Measurements from ENCODE around the gene HAPLN3.

The HAPLN3 gene

DNA sequence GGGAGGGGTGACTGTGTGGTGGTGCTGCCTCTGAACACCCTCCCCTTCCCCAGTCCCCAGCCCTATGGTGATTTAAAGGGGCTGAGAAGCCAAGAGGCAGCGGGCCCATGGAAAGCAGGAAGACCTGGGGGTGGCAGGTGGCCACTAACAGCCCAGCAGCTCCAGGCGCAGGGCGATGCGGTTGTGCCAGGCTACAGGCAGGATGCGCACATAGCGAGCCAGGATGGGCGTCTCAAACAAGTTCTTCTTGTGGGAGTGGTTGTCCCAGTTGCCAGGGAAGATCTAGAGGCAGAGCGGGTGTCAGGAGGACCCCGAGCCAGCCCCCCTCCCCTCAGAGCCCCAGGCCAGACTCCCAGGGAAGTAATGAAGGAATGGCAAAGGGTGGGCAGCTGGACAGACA, 3.9 kb upstream of the HAPLN3 start:
- Histone ChIP-seq H3K9me3 (ENCODE audit: control insufficient read depth, low read length) (no peaks in the 10 kb centered on the region), H3K4me1 (ENCODE audit: control insufficient read depth, insufficient read depth, low read length) (peaks cover 25% of the 10 kb centered on the region), H3K27me3 (ENCODE audit: control insufficient read depth, insufficient read depth, low read length) (peaks cover 18% of the 10 kb centered on the region), H3K9ac (ENCODE audit: low read length) (no peak overlapping the region), H3K36me3 (ENCODE audit: control insufficient read depth, insufficient read depth, low read length) (no peaks in the 10 kb centered on the region), H3K4me3 (ENCODE audit: low read length) (no peak overlapping the region)

- Histone ChIP-seq H3K27me3 (ENCODE audit: control insufficient read depth, insufficient read depth, low read length) (peaks cover 23% of the 10 kb centered on the region), H3K36me3 (ENCODE audit: control insufficient read depth, insufficient read depth, low read length) (no peaks in the 10 kb centered on the region), H3K9ac (ENCODE audit: low read length) (no peak overlapping the region), H3K4me1 (ENCODE audit: control insufficient read depth, insufficient read depth, low read length) (peaks cover 27% of the 10 kb centered on the region), H3K4me3 (ENCODE audit: low read length) (no peak overlapping the region), H3K9me3 (ENCODE audit: control insufficient read depth, low read length) (no peaks in the 10 kb centered on the region)
These were observed 3.4 kb upstream of the HAPLN3 start for GRCh38 chr15:88898736-88899135.

DNA sequence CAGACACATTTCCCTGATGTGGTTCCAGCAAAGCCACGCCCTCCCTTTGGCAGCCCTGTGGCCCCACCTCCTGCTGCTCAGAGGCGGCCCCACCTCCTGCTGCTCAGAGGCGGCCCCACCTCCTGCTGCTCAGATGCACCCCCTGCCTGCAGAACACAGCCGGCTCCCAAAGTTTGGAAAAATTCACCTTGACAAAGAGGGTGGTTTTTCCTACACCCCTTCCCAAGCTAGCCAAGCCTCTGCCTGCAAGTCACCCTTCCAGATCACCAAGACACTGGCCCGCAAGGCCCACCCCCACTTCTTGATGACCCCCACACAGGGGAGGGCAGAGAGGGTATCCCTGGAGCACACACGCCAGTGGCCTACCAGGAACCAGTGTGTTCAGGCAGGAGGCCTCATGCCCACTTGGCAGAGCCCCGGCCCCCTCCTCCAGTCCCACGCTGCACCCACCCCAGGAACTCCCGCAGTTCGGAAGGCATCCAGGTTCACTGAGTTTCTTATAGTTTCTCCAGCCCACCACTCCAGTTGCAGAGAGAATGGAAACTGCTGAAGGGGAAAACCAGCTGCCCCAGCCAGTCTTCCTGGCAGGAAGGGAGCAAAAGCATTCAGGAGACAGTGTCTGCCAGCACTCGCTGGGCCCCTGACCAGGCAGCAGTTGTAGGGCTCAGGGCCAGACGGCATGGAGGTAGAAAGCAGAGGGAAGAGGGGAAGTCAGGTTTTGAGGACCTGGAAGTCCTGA, 2.3 kb upstream of the HAPLN3 start:
- H3K9me3 ChIP-seq (ENCODE audit: control insufficient read depth, low read length) = no peaks in the 10 kb centered on the region
- H3K27me3 ChIP-seq (ENCODE audit: control insufficient read depth, insufficient read depth, low read length) = peaks cover 23% of the 10 kb centered on the region
- no peak overlapping the region for H3K9ac ChIP-seq (ENCODE audit: low read length)
- no peak overlapping the region for H3K4me3 ChIP-seq (ENCODE audit: low read length)
- H3K4me1 ChIP-seq (ENCODE audit: control insufficient read depth, insufficient read depth, low read length) = peaks cover 27% of the 10 kb centered on the region
- no peaks in the 10 kb centered on the region for H3K36me3 ChIP-seq (ENCODE audit: control insufficient read depth, insufficient read depth, low read length)

GRCh38 chr15:88897142-88897455, 1.8 kb upstream of the HAPLN3 start:
- no peak overlapping the region for H3K4me3 ChIP-seq (ENCODE audit: low read length)
- H3K4me1 ChIP-seq (ENCODE audit: control insufficient read depth, insufficient read depth, low read length) = peaks cover 27% of the 10 kb centered on the region
- H3K27me3 ChIP-seq (ENCODE audit: control insufficient read depth, insufficient read depth, low read length) = peaks cover 23% of the 10 kb centered on the region
- peak overlapping the region; percentile 30 for H3K9ac ChIP-seq (ENCODE audit: low read length)
- no peaks in the 10 kb centered on the region for H3K9me3 ChIP-seq (ENCODE audit: control insufficient read depth, low read length)
- H3K36me3 ChIP-seq (ENCODE audit: control insufficient read depth, insufficient read depth, low read length) = no peaks in the 10 kb centered on the region

DNA sequence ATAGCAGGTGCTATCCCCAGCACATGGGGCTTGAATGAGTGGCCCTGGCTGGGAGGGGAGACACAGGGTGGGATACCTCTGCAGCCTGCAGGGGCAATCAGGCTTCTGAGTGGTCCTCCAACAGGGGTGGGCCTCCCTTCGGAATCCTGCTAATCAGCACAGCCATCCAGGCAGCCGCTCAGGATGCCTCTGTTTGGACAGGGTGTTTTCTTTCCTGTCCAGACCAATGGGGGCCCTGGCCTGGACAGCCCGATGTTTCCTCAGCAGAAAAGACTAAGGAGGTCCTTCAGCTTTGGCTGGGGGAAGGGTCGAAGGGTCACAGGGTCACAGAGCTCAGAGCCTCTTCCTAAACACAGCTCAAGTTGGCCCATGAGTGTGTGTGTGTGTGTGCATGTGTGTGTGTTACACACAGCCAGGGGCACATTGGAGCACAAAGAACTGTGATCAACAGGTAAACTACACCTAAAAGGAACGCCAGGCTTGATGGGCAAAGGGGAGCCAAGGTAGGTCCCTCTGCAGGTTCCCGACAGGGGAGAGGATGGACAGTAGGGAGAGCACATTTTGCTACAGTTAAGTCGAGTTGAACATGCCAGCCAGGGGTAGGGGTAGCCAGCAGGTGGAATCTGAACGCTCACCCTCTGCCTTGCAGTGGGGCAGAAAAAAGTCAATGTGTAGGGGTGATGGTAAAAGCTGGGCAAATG, 1.1 kb upstream of the HAPLN3 start:
- no peaks in the 10 kb centered on the region for H3K36me3 ChIP-seq (ENCODE audit: control insufficient read depth, insufficient read depth, low read length)
- no peak overlapping the region for H3K4me3 ChIP-seq (ENCODE audit: low read length)
- no peaks in the 10 kb centered on the region for H3K9me3 ChIP-seq (ENCODE audit: control insufficient read depth, low read length)
- H3K27me3 ChIP-seq (ENCODE audit: control insufficient read depth, insufficient read depth, low read length) = peaks cover 23% of the 10 kb centered on the region
- H3K9ac ChIP-seq (ENCODE audit: low read length) = peak overlapping the region; percentile 30
- H3K4me1 ChIP-seq (ENCODE audit: control insufficient read depth, insufficient read depth, low read length) = peaks cover 27% of the 10 kb centered on the region

GRCh38 chr15:88894348-88894818, 961 bp downstream of the HAPLN3 start:
- no peaks in the 10 kb centered on the region for H3K9me3 ChIP-seq (ENCODE audit: control insufficient read depth, low read length)
- H3K9ac ChIP-seq (ENCODE audit: low read length) = no peak overlapping the region
- no peak overlapping the region for H3K4me3 ChIP-seq (ENCODE audit: low read length)

DNA sequence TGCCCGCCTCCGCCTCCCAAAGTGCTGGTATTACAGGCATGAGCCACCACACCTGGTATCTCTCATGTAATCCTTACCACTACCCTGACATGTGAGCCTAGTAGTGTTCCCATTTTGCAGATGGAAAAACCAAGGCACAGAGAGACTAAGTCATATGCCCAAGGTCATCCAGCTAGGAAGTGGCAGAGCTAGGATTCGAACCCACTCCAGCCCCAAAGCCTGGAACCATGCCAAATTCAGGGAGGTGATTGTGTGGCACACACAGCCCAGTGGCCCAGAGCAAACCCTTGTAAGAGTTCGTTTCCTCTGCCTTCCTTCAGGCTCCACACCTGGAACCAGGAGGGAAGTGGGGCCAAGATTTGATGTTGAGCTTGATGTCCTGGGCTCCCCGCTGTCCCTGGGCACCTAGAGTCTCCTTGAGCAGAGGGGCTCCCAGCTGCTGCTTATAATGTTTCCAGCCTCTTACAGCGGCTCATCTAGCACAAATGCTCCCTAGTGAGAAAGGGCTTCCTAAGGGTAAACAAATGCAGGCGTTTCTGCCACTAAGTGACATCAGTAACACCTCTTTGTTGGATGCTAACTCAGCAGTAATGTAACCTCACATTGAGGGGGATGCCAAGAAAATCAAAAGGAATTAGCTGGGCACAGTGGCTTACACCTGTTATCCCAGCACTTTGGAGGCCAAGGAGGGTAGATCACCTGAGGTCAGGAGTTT, 3.6 kb downstream of the HAPLN3 start:
- no peak overlapping the region for H3K9ac ChIP-seq (ENCODE audit: low read length)
- no peaks in the 10 kb centered on the region for H3K36me3 ChIP-seq (ENCODE audit: control insufficient read depth, insufficient read depth, low read length)
- peaks cover 17% of the 10 kb centered on the region for H3K4me1 ChIP-seq (ENCODE audit: control insufficient read depth, insufficient read depth, low read length)
- H3K9me3 ChIP-seq (ENCODE audit: control insufficient read depth, low read length) = no peaks in the 10 kb centered on the region
- no peak overlapping the region for H3K4me3 ChIP-seq (ENCODE audit: low read length)
- peaks cover 23% of the 10 kb centered on the region for H3K27me3 ChIP-seq (ENCODE audit: control insufficient read depth, insufficient read depth, low read length)

More at GRCh38 chr15:88894348-88894818, 961 bp downstream of the HAPLN3 start:
- Histone ChIP-seq H3K27me3 (ENCODE audit: control insufficient read depth, insufficient read depth, low read length) (peaks cover 23% of the 10 kb centered on the region), H3K4me1 (ENCODE audit: control insufficient read depth, insufficient read depth, low read length) (peaks cover 27% of the 10 kb centered on the region), H3K36me3 (ENCODE audit: control insufficient read depth, insufficient read depth, low read length) (no peaks in the 10 kb centered on the region)

DNA sequence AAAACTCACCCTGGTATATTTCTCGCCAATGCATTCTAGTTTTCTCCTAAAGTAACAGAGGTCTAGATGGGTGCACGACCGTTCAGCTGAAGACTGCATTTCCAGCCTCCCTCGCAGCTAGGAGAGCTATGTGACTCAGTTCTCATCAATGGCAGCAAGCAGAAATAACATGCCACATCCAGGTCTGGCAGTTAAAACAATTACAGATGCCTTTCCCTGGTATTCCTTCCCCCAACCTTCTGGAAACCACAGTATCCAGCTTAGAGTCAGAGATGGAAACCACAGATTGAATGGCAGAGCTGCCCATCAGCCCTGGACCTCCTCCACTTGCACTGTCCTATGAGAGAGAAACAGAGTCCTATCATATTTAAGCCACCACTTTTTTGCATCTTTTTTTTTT, 4.8 kb downstream of the HAPLN3 start:
- Histone ChIP-seq H3K4me1 (ENCODE audit: control insufficient read depth, insufficient read depth, low read length) (peaks cover 15% of the 10 kb centered on the region), H3K4me3 (ENCODE audit: low read length) (no peak overlapping the region), H3K9ac (ENCODE audit: low read length) (no peak overlapping the region), H3K36me3 (ENCODE audit: control insufficient read depth, insufficient read depth, low read length) (no peaks in the 10 kb centered on the region), H3K27me3 (ENCODE audit: control insufficient read depth, insufficient read depth, low read length) (peaks cover 17% of the 10 kb centered on the region), H3K9me3 (ENCODE audit: control insufficient read depth, low read length) (no peaks in the 10 kb centered on the region)

DNA sequence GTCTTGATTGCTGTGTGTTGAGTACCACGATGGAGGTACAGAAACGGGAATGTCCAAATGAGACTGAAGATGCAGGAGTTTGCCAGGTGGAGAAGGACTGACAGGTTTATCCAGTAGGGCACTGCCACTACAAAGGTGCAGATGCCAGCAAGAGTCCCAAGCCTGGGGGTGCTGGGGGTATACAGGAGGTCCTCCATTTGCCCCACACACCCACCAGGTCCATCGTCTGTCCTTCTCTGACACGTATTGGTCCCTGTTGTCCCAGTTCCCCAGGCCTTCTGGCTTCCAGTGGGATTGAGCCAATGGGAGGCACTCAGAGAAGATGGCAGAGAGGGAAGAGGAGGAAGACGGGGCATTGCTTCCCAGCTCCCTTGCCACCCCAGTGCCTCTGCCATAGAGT, 6.6 kb downstream of the HAPLN3 start:
- Histone ChIP-seq H3K9me3 (ENCODE audit: control insufficient read depth, low read length) (no peaks in the 10 kb centered on the region), H3K27me3 (ENCODE audit: control insufficient read depth, insufficient read depth, low read length) (no peaks in the 10 kb centered on the region), H3K9ac (ENCODE audit: low read length) (no peak overlapping the region), H3K36me3 (ENCODE audit: control insufficient read depth, insufficient read depth, low read length) (no peaks in the 10 kb centered on the region), H3K4me1 (ENCODE audit: control insufficient read depth, insufficient read depth, low read length) (no peaks in the 10 kb centered on the region), H3K4me3 (ENCODE audit: low read length) (no peak overlapping the region)

DNA sequence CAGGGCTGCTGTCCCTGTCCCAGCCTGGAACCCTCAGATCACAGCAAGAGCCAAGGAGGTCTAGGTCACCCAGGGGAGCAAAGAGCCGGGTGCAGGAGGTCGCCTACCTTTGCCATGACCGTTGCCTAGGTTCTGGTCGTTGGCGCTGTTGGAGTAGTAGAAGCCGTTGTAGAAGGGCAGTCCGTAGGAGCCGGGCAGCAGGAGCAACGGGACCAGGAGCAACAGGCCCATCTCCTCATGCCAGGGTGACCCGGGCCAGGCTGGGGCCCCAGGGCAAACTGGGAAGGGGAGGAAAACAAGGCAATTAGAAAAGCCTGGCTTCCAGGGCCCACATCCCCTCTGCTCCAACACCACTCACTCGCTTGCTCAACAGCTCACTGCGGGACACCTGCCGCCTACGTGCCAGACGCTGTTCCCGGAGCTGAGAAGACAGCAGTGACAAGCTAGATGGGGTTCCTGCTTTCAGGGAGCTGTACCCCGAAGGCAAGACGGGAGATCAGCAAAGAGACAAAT, 8.2 kb downstream of the HAPLN3 start:
- H3K36me3 ChIP-seq (ENCODE audit: control insufficient read depth, insufficient read depth, low read length) = no peaks in the 10 kb centered on the region
- H3K27me3 ChIP-seq (ENCODE audit: control insufficient read depth, insufficient read depth, low read length) = no peaks in the 10 kb centered on the region
- H3K4me1 ChIP-seq (ENCODE audit: control insufficient read depth, insufficient read depth, low read length) = no peaks in the 10 kb centered on the region
- H3K9ac ChIP-seq (ENCODE audit: low read length) = no peak overlapping the region
- no peaks in the 10 kb centered on the region for H3K9me3 ChIP-seq (ENCODE audit: control insufficient read depth, low read length)
- no peak overlapping the region for H3K4me3 ChIP-seq (ENCODE audit: low read length)

DNA sequence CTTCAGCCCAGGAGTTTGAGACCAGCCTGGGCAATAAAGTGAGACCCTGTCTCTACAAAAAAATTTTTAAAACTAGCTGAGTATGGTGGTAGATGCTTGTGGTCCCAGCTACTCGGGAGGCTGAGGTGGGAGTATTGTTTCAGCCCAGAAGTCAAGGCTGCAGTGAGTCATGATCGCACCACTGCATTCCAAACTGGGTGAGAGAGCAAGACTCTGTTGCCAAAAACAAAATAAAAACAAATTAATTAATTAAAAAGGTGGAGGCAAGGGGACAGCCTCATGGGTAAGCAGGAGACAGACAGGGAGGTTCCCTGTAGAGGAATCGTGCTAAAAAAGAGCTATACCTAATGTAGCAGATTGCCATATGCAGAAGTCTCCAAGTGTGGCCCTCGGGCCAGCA, 12.6 kb downstream of the HAPLN3 start:
- Histone ChIP-seq H3K27me3 (ENCODE audit: control insufficient read depth, insufficient read depth, low read length) (no peaks in the 10 kb centered on the region), H3K4me1 (ENCODE audit: control insufficient read depth, insufficient read depth, low read length) (no peaks in the 10 kb centered on the region), H3K9ac (ENCODE audit: low read length) (no peak overlapping the region), H3K4me3 (ENCODE audit: low read length) (no peak overlapping the region), H3K36me3 (ENCODE audit: control insufficient read depth, insufficient read depth, low read length) (no peaks in the 10 kb centered on the region), H3K9me3 (ENCODE audit: control insufficient read depth, low read length) (no peaks in the 10 kb centered on the region)

DNA sequence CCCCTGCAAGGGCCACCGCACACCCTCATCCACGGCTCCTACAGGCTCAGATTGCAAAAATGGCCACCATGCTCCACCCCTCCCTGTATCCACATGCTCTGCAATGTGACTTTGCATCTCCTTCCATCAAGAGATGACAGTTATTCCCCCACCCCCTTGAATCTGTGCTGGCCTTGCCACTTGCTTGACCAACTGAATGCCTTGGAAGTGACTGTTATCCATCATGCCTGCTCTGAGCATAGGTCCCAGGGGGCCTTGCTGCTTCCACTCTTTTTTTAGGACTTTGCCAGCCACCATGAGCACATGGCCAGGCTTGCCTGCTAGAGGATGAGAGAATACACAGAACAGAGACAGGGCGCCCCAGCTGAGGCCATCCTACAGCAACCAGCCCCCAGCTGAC, 13.6 kb downstream of the HAPLN3 start:
- H3K4me3 ChIP-seq (ENCODE audit: low read length) = no peak overlapping the region
- no peaks in the 10 kb centered on the region for H3K36me3 ChIP-seq (ENCODE audit: control insufficient read depth, insufficient read depth, low read length)
- H3K27me3 ChIP-seq (ENCODE audit: control insufficient read depth, insufficient read depth, low read length) = no peaks in the 10 kb centered on the region
- H3K4me1 ChIP-seq (ENCODE audit: control insufficient read depth, insufficient read depth, low read length) = no peaks in the 10 kb centered on the region
- H3K9ac ChIP-seq (ENCODE audit: low read length) = no peak overlapping the region
- no peaks in the 10 kb centered on the region for H3K9me3 ChIP-seq (ENCODE audit: control insufficient read depth, low read length)

Measured in mucosa of stomach (tissue), 1 donor.